Fibroblast of the aortic adventitia (primary cell): ENCODE measurements around the gene SLC6A6. TPM values are rescaled to one million over a fixed set of nuclear protein-coding genes. Genes with fewer than 3 reads are reported as not detected.
"Not testable (repeated sequence)": the region's sequence is repeated elsewhere in the genome, so short reads cannot be mapped to it uniquely, and the experiment has no call there.

Experiments
- DNase-seq: peaks from one replicate; pipeline ENCODE4 v3.0.0-alpha.2; 2010; ENCODE audit warnings: low read depth
- H3K4me3 ChIP-seq: 2 replicates; pipeline ENCODE4 v1.5.1; 2011; ENCODE audit warnings: low read depth, mild to moderate bottlenecking, control low read depth, low read length, moderate library complexity
- total RNA-seq: library from RNA; depleted of rRNA; stranded (reverse); fragments of >200 nt; gene quantifications from 2 replicates; pipeline ENCODE4 v1.2.3, GENCODE V29; 2012; ENCODE audit warnings: low replicate concordance
- TF ChIP-seq, protein P1 (sequence below): IDR thresholded peaks from 2 replicates; pipeline ENCODE4 v1.5.1; 2011; ENCODE audit warnings: mild to moderate bottlenecking, low read length, control low read depth, inconsistent platforms; ENCODE audit not compliant: insufficient read depth

SLC6A6 gene
- total RNA-seq, 1 donor, result 31.4 TPM

DNA sequence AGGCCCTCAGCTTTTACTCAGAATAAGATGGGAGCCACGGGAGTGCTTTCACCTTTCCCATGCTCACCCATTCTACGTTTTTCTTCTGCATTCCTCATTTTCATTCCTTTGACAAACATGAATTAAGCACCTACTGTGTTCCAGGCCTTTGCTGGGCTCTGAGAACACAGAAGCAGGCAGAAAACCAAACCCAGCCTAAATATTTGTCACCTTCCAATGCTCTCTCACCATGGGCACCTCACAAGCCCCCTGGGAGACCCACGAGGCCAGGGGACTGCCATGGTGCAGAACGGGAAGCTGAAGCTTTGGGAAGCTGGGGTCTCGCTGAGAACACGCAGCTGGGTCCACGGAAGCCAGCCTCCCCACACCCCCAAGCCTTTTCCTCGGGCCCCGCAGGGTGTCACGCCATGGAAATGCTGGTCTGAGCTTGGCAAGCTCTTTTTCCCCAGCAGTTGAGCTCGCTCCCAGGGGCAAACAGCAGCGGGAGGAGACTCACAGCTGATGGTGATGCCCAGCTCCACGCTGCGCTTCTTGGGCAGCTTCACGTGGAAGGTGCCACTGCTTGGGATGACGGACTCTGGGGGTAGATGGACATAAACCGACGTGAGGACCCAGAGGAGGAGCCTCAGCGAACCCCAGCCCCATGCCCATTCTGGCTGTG, 110.0 kb downstream of the SLC6A6 start:
- DNase-seq, result no peak
- TF ChIP-seq, protein P1, sequence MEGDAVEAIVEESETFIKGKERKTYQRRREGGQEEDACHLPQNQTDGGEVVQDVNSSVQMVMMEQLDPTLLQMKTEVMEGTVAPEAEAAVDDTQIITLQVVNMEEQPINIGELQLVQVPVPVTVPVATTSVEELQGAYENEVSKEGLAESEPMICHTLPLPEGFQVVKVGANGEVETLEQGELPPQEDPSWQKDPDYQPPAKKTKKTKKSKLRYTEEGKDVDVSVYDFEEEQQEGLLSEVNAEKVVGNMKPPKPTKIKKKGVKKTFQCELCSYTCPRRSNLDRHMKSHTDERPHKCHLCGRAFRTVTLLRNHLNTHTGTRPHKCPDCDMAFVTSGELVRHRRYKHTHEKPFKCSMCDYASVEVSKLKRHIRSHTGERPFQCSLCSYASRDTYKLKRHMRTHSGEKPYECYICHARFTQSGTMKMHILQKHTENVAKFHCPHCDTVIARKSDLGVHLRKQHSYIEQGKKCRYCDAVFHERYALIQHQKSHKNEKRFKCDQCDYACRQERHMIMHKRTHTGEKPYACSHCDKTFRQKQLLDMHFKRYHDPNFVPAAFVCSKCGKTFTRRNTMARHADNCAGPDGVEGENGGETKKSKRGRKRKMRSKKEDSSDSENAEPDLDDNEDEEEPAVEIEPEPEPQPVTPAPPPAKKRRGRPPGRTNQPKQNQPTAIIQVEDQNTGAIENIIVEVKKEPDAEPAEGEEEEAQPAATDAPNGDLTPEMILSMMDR, result no peak
- H3K4me3 ChIP-seq, result no peak overlapping the region

DNA sequence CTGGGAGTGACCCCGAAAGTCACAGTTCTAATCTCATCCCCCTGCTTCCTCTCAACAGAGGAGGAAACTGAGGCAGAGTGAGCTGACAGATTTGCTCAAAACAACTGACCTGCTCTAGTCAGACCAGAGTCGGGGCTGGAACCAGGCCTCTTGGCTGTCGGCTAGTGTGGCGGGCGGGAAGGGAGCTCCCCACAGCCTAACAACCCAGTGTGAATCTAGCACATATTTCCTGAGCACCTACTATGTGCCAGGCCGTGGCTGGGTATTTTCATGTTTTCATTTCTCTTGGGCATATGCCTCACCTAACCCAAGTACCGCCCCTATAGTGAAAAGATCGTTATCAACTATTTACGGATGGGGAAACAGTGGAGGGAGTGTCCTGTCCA, 110.5 kb downstream of the SLC6A6 start:
- no peak for DNase-seq
- TF ChIP-seq, protein P1, result no peak
- H3K4me3 ChIP-seq, result no peak overlapping the region

DNA sequence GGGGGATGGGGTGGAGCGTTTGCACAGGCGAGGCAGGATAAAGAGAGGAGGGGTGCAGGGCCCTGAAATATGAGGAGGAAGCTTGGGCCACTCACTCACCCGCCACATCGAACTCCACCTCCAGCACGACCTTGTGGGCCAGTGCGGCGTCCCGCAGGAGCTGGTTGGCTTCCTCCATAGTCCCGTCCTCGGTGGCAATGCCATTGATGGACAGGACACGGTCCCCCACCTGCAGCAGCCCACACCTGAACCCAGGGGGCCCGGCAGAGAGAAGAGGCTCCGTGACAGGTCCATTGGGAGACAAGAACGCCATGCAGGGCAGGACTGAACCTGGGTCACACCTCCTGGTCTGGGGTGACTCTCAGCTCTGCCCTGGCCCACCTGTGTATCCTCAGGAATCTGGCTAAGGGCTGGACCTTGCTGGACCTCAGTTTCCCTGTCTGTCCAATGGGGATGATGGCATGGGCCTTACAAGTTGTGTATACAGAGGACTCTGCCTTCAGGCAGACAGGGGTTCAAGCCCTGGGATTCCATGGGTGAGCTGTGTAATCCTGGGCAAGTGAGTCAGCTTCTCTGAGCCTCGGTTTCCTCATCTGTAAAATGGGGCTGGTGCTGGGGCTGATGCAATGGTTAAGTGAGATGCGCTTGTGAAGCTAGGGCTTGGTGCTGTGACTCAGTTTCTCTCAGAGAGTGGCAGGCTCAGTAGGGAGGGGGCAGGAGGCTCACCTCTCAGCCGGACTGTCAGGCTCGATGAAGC, 111.3 kb downstream of the SLC6A6 start:
- DNase-seq, result no peak
- H3K4me3 ChIP-seq, result no peak overlapping the region
- TF ChIP-seq, protein P1, result no peak

DNA sequence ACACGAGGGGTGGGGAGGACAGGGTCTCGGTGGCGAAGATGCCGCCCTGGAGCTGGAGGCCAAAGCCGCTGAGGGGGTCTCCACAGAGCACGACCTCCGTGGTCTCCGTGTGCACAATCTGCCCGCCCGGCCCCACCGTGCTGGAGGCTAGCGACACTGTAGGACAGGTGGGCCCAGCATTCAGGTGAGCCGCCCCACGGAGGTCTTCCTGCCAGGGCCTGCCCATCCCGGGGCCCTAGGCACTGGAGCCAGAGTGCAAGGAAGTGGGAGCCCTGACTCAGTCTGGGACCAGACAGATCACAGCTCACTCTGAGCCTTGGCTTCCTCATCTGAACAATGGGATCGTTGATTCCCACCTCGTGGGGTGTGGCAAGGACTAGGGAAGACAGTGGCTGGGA, 111.9 kb downstream of the SLC6A6 start:
- TF ChIP-seq, protein P1, result no peak
- no peak overlapping the region for H3K4me3 ChIP-seq
- DNase-seq, result no peak

DNA sequence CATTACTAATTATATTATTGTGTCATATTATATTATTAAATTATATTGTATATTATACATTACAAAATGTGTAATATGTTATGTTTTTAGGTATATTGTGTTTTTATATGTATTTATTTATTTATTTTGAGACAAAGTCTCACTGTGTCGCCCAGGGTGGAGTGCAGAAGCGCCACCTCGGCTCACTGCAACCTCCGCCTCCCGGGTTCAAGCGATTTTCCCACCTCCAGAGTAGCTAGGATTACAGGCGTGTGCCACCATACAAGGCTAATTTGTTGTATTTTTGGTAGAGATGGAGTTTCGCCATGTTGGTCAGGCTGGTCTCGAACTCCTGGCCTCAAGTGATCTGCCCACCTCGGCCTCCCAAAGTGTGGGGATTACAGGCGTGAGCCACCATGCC, 113.1 kb downstream of the SLC6A6 start:
- H3K4me3 ChIP-seq, DNase-seq: not testable (repeated sequence)

DNA sequence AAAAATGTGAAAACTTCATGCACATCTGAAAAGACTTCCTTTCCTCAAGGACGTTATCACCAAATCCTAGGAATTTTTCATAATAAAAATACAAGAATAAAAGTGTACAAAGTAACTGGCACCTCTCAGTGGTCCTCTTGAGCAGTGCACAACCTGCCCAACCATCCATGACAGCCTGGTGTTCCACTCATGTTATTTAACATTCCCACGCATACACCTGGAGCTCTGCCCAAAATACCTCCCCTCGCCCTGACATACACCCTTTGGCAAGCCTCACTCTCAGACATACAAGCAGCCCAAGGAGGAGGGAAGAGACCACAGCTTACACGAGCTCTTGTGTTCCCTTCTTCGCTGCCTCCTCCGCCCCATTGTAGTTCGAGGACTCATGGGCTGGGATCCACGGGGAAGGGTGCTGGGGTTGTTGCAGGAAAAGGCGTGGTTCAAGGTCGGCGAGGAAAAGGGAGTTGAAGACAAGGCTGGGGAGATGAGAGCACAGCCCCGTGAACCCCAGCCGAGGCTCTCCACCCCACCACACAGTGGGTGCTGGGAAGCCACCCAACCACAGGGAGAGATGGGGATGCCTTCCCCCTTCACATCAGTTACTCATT, 114.4 kb downstream of the SLC6A6 start:
- H3K4me3 ChIP-seq, result no peak overlapping the region
- TF ChIP-seq, protein P1, result no peak
- no peak for DNase-seq
